ENCODE results near the gene FBXL7.

- TF ChIP-seq CTCF (conservative IDR thresholded peaks at IDR 0.05): no peak
- no peak for TF ChIP-seq EZH2 (IDR thresholded peaks at IDR 0.05; ENCODE audit: low read depth)
These were observed 321.5 kb downstream of the FBXL7 start for GRCh38 chr5:15821506-15821905.
